ENCODE measurements around the gene RNF145.

DNA sequence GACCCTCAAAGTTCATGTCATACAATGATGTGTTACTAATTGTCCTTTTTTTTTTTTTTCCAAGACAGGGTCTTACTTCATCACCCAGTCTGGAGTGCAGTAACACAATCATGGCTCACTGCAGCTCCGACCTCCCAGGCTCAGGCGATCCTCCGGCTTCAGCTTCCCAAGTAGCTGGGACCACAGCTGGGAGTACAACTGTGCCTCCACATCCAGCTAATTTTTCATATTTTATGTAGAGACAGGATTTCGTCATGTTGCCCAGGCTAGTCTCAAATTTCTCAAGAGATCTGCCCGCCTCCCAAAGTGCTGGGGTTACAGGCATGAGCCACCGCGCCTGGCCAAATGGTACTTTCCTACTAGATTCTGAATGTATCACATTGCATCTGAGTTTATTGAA lies 60.3 kb downstream of the RNF145 start:
- no peak for TF ChIP-seq POLR2A (IDR thresholded peaks at IDR 0.05)
- TF ChIP-seq, protein P1, sequence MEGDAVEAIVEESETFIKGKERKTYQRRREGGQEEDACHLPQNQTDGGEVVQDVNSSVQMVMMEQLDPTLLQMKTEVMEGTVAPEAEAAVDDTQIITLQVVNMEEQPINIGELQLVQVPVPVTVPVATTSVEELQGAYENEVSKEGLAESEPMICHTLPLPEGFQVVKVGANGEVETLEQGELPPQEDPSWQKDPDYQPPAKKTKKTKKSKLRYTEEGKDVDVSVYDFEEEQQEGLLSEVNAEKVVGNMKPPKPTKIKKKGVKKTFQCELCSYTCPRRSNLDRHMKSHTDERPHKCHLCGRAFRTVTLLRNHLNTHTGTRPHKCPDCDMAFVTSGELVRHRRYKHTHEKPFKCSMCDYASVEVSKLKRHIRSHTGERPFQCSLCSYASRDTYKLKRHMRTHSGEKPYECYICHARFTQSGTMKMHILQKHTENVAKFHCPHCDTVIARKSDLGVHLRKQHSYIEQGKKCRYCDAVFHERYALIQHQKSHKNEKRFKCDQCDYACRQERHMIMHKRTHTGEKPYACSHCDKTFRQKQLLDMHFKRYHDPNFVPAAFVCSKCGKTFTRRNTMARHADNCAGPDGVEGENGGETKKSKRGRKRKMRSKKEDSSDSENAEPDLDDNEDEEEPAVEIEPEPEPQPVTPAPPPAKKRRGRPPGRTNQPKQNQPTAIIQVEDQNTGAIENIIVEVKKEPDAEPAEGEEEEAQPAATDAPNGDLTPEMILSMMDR (IDR thresholded peaks at IDR 0.05): no peak

Measured in uterus (tissue), 2 donors.